Measurements from ENCODE around the gene CACNA1I. TPM values are rescaled to one million over a fixed set of nuclear protein-coding genes. Genes with fewer than 3 reads are reported as not detected.

The CACNA1I gene
- total and polyA plus RNA-seq, 2 donors (not counting 1 experiment from before 2014, with no cell fraction given): 0.07 to 0.25 TPM

DNA sequence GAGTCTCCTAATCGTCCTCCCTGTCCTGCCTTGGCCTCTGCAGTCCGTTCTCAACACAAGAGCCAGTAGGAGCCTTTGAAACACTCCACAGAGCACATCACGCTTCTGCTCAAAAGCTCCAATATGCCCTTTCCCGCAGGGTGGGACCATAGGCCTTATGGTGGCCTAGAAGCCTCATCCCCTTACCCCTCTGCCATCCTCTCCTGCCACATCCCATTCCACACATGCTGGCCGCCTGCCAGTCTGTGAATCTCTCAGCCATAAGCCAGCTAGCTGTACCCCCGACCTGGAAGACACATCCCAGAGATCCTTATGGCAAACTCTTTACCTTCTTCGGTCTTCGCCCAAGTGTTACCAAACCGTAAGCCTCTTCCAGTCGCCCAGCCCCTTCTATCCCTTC, 165.2 kb downstream of the CACNA1I start:
- Histone ChIP-seq H3K9ac (ENCODE audit: low read length) (no peak overlapping the region), H3K4me2 (replicated peaks; ENCODE audit: low read depth, low read length, poor library complexity, severe bottlenecking) (no peak overlapping the region), H3K36me3 (replicated peaks in 1 of 2; ENCODE audit: control extremely low read depth in 1 of 2, control insufficient read depth in 1 of 2, extremely low read depth in 1 of 2, insufficient read depth in 2 of 2, low read length in 1 of 2) (no peaks in the 10 kb centered on the region), H3K27me3 (replicated peaks in 1 of 4; ENCODE audit: control extremely low read depth in 1 of 4, control insufficient read depth in 3 of 4, insufficient read depth in 4 of 4, low read length in 3 of 4) (peaks cover 0 to 18% (median 4%) of the 10 kb centered on the region in 4 experiments), H4K20me1 (ENCODE audit: control insufficient read depth, insufficient read depth, low read length, poor library complexity, severe bottlenecking) (no peaks in the 10 kb centered on the region), H3K4me1 (ENCODE audit: control insufficient read depth in 2 of 2, insufficient read depth in 2 of 2, low read length in 2 of 2) (no peaks in the 10 kb centered on the region), H3K4me3 (ENCODE audit: control extremely low read depth in 1 of 5, extremely low read depth in 1 of 5, insufficient read depth in 1 of 5, low read depth in 2 of 5, low read length in 4 of 5) (no peak overlapping the region), H3K9me3 (ENCODE audit: control extremely low read depth in 1 of 3, control insufficient read depth in 2 of 3, insufficient read depth in 1 of 3, low read length in 2 of 3) (peaks cover 0 to 7% (median 2%) of the 10 kb centered on the region in 3 donors), H2AFZ (ENCODE audit: insufficient read depth, low read depth, low read length, poor library complexity, severe bottlenecking) (no peak overlapping the region), H3K27ac (ENCODE audit: low read length in 2 of 2) (no peak overlapping the region), H3K79me2 (ENCODE audit: control insufficient read depth, insufficient read depth, low read length) (no peaks in the 10 kb centered on the region)
- WGBS (ENCODE audit: insufficient coverage): 86% methylated on average over 7 of the region's 10 CpGs
- ChIA-PET POLR2A (no interaction called here), CTCF (interaction anchor here (1.0 kb wide), 1 partner anchor 192 kb away, joined by 4 read pairs; no protein-coding TSS in a partner anchor)
- H3K27ac Mint-ChIP-seq: no peak overlapping the region
- H3K27me3 Mint-ChIP-seq: peaks cover 12% of the 10 kb centered on the region
- H3K4me3 Mint-ChIP-seq: no peak overlapping the region
- H3K9me3 Mint-ChIP-seq (ENCODE audit: insufficient read depth): peaks cover under 1% of the 10 kb centered on the region
- TF ChIP-seq CTCF (IDR thresholded peaks at IDR 0.05) (no peak), EZH2 (IDR thresholded peaks at IDR 0.05; ENCODE audit: borderline replicate concordance, insufficient read depth, low read depth, low read length, poor library complexity, severe bottlenecking) (no peak)
- intact Hi-C loops (cut with micrococcal nuclease): no loop called here
- no peaks in the 10 kb centered on the region for H3K4me1 Mint-ChIP-seq
- ATAC-seq (ENCODE audit: low read depth): no peak
- no peak for DNase-seq

GRCh38 chr22:39738746-39739145, 168.2 kb downstream of the CACNA1I start:
- TF ChIP-seq CTCF (IDR thresholded peaks at IDR 0.05): no peak
- TF ChIP-seq EZH2 (IDR thresholded peaks at IDR 0.05; ENCODE audit: borderline replicate concordance, insufficient read depth, low read depth, low read length, poor library complexity, severe bottlenecking): no peak
- H3K79me2 ChIP-seq (ENCODE audit: control insufficient read depth, insufficient read depth, low read length): no peaks in the 10 kb centered on the region
- H3K27ac ChIP-seq (ENCODE audit: low read length in 2 of 2): no peak overlapping the region
- DNase-seq (no peak), ATAC-seq (ENCODE audit: low read depth) (no peak)
- ChIA-PET POLR2A (no interaction called here), CTCF (no interaction called here)
- no CpG with 5 or more reads among the region's 1 CpG for WGBS (ENCODE audit: insufficient coverage)
- no peaks in the 10 kb centered on the region for H3K4me1 Mint-ChIP-seq
- H3K36me3 ChIP-seq (replicated peaks in 1 of 2; ENCODE audit: control extremely low read depth in 1 of 2, control insufficient read depth in 1 of 2, extremely low read depth in 1 of 2, insufficient read depth in 2 of 2, low read length in 1 of 2): no peaks in the 10 kb centered on the region
- H3K27me3 Mint-ChIP-seq: peaks cover 12% of the 10 kb centered on the region
- peaks cover 0 to 4% (median 2%) of the 10 kb centered on the region in 4 experiments for H3K27me3 ChIP-seq (replicated peaks in 1 of 4; ENCODE audit: control extremely low read depth in 1 of 4, control insufficient read depth in 3 of 4, insufficient read depth in 4 of 4, low read length in 3 of 4)
- H3K4me1 ChIP-seq (ENCODE audit: control insufficient read depth in 2 of 2, insufficient read depth in 2 of 2, low read length in 2 of 2): no peaks in the 10 kb centered on the region
- H3K9me3 Mint-ChIP-seq (ENCODE audit: insufficient read depth): peaks cover 4% of the 10 kb centered on the region
- H3K4me3 Mint-ChIP-seq: no peak overlapping the region
- no peak overlapping the region for H3K9ac ChIP-seq (ENCODE audit: low read length)
- no peak overlapping the region for H3K27ac Mint-ChIP-seq
- H3K4me3 ChIP-seq (ENCODE audit: control extremely low read depth in 1 of 5, extremely low read depth in 1 of 5, insufficient read depth in 1 of 5, low read depth in 2 of 5, low read length in 4 of 5): no peak overlapping the region
- H3K9me3 ChIP-seq (ENCODE audit: control extremely low read depth in 1 of 3, control insufficient read depth in 2 of 3, insufficient read depth in 1 of 3, low read length in 2 of 3): peaks cover 0 to 4% (median 2%) of the 10 kb centered on the region in 3 donors
- H3K4me2 ChIP-seq (replicated peaks; ENCODE audit: low read depth, low read length, poor library complexity, severe bottlenecking): no peak overlapping the region
- H4K20me1 ChIP-seq (ENCODE audit: control insufficient read depth, insufficient read depth, low read length, poor library complexity, severe bottlenecking): no peaks in the 10 kb centered on the region
- no peak overlapping the region for H2AFZ ChIP-seq (ENCODE audit: insufficient read depth, low read depth, low read length, poor library complexity, severe bottlenecking)
- intact Hi-C loops (cut with micrococcal nuclease): no loop called here

Other genes starting within 250 kb of the CACNA1I start
- gene SYNGR1, start 220.8 kb upstream of the CACNA1I start, total RNA-seq: 31.9 and 34.8 TPM in 2 replicates
- 9.4 and 9.5 TPM in 2 replicates for gene SYNGR1, start 220.8 kb upstream of the CACNA1I start, polyA plus RNA-seq
- gene TAB1, start 171.0 kb upstream of the CACNA1I start, total RNA-seq: 46.7 and 47.4 TPM in 2 replicates
- 22.4 and 23.1 TPM in 2 replicates for gene TAB1, start 171.0 kb upstream of the CACNA1I start, polyA plus RNA-seq
- gene MGAT3, start 113.7 kb upstream of the CACNA1I start, total RNA-seq: 27.8 and 28.0 TPM in 2 replicates
- 2.1 and 11.1 TPM in 2 replicates for gene MGAT3, start 113.7 kb upstream of the CACNA1I start, polyA plus RNA-seq
- 37.2 and 43.4 TPM in 2 replicates for gene MIEF1, start 68.5 kb upstream of the CACNA1I start, total RNA-seq
- 6.2 and 9.8 TPM in 2 replicates for gene MIEF1, start 68.5 kb upstream of the CACNA1I start, polyA plus RNA-seq
- gene ATF4, start 50.2 kb upstream of the CACNA1I start, total RNA-seq: 236 and 244 TPM in 2 replicates
- gene ATF4, start 50.2 kb upstream of the CACNA1I start, polyA plus RNA-seq: 678 and 680 TPM in 2 replicates
- gene RPS19BP1, start 38.0 kb upstream of the CACNA1I start, total RNA-seq: 59.1 and 60.3 TPM in 2 replicates
- gene RPS19BP1, start 38.0 kb upstream of the CACNA1I start, polyA plus RNA-seq: 49.7 and 74.8 TPM in 2 replicates

Measured in B cell (primary cell).